CD14-positive monocyte (primary cell): ENCODE results near the gene MAP1LC3A. TPM values are rescaled to one million over a fixed set of nuclear protein-coding genes. Genes with fewer than 3 reads are reported as not detected.

Experiments
- DNase-seq, 3 donors: peaks; one replicate each; pipeline ENCODE4 v3.0.0-alpha.2; 2011 to 2022
- H2AFZ ChIP-seq: 2 replicates; pipeline ENCODE4 v1.6.0; 2012; ENCODE audit warnings: mild to moderate bottlenecking, low read depth, low read length, inconsistent platforms; ENCODE audit not compliant: insufficient read depth, poor library complexity, severe bottlenecking
- H3K27ac ChIP-seq, 2 donors: 1 replicate in 1 of 2; 2 replicates in 1 of 2; pipeline ENCODE4 v1.5.1; 2012 to 2013; ENCODE audit warnings: low read length in 2 of 2, control low read depth in 1 of 2, inconsistent platforms in 1 of 2, low read depth in 1 of 2, mild to moderate bottlenecking in 1 of 2
- H3K27me3 ChIP-seq, 2 donors: one replicate each; pipeline versions ENCODE4 v1.6.0 to v1.6.1; 2011 to 2013; ENCODE audit warnings: low read length in 2 of 2; ENCODE audit not compliant: control insufficient read depth in 2 of 2, insufficient read depth in 2 of 2
- H3K36me3 ChIP-seq, 2 donors: replicated peaks in 1 of 2; 1 replicate in 1 of 2; 2 replicates in 1 of 2; pipeline versions ENCODE4 v1.5.1 to v1.6.1; 2012 to 2013; ENCODE audit warnings: low read length in 2 of 2, control low read depth in 1 of 2, inconsistent platforms in 1 of 2, mild to moderate bottlenecking in 1 of 2; ENCODE audit not compliant: insufficient read depth in 2 of 2, control insufficient read depth in 1 of 2
- H3K4me1 ChIP-seq, 2 donors: 1 replicate in 1 of 2; 2 replicates in 1 of 2; pipeline versions ENCODE4 v1.5.1 to v1.6.1; 2012 to 2013; ENCODE audit warnings: low read length in 2 of 2, control low read depth in 1 of 2, inconsistent platforms in 1 of 2, mild to moderate bottlenecking in 1 of 2, moderate library complexity in 1 of 2; ENCODE audit not compliant: insufficient read depth in 2 of 2, control insufficient read depth in 1 of 2
- H3K4me2 ChIP-seq: replicated peaks from 2 replicates; pipeline ENCODE3; 2012; ENCODE audit warnings: low read length, moderate library complexity, mild to moderate bottlenecking; ENCODE audit not compliant: poor library complexity, severe bottlenecking; ENCODE audit errors: extremely low read depth
- H3K4me3 ChIP-seq, 3 experiments: fragments of 200-600 bp in 1 of 3; sonication (generic) in 1 of 3; replicated peaks in 1 of 3; 1 replicate in 2 of 3; 2 replicates in 1 of 3; pipeline ENCODE4 v1.5.1; 2011 to 2013; ENCODE audit warnings: low read length in 3 of 3, mild to moderate bottlenecking in 3 of 3, control low read depth in 2 of 3, low read depth in 2 of 3, inconsistent platforms in 1 of 3, moderate library complexity in 1 of 3
- H3K79me2 ChIP-seq: 2 replicates; pipeline ENCODE4 v1.6.0; 2012; ENCODE audit warnings: mild to moderate bottlenecking, control low read depth, inconsistent platforms, low read length, moderate library complexity; ENCODE audit not compliant: insufficient read depth
- H3K9ac ChIP-seq: 2 replicates; pipeline ENCODE4 v1.6.0; 2017; ENCODE audit warnings: low read length, mild to moderate bottlenecking; ENCODE audit not compliant: insufficient read depth, poor library complexity, severe bottlenecking
- H3K9me3 ChIP-seq, 2 donors: replicated peaks in 1 of 2; 1 replicate in 1 of 2; 2 replicates in 1 of 2; pipeline versions ENCODE4 v1.5.1 to v1.6.1; 2012 to 2013; ENCODE audit warnings: low read length in 2 of 2, control low read depth in 1 of 2; ENCODE audit not compliant: control insufficient read depth in 1 of 2, insufficient read depth in 1 of 2
- H4K20me1 ChIP-seq: 2 replicates; pipeline ENCODE4 v1.6.0; 2012; ENCODE audit warnings: mild to moderate bottlenecking, low read length, control low read depth, moderate library complexity; ENCODE audit not compliant: insufficient read depth
- H3K27ac Mint-ChIP-seq, 7 donors: one replicate each; pipeline ENCODE4 v1.8.0; 2020; ENCODE audit warnings: mild to moderate bottlenecking in 7 of 7, mixed read lengths in 7 of 7, moderate library complexity in 6 of 7, inconsistent platforms in 2 of 7
- H3K27me3 Mint-ChIP-seq, 3 donors: one replicate each; pipeline ENCODE4 v1.8.0; 2021 to 2022; ENCODE audit warnings: low read depth in 3 of 3, mild to moderate bottlenecking in 3 of 3, mixed read lengths in 3 of 3, moderate library complexity in 3 of 3, inconsistent platforms in 1 of 3
- H3K36me3 Mint-ChIP-seq, 2 donors: one replicate each; pipeline ENCODE4 v1.8.0; 2020; ENCODE audit warnings: mixed read lengths in 2 of 2, inconsistent platforms in 1 of 2, mild to moderate bottlenecking in 1 of 2
- H3K4me1 Mint-ChIP-seq: one replicate; pipeline ENCODE4 v1.8.0; 2020; ENCODE audit warnings: mild to moderate bottlenecking, mixed read lengths
- H3K4me3 Mint-ChIP-seq, 2 donors: one replicate each; pipeline ENCODE4 v1.8.0; 2020; ENCODE audit warnings: mild to moderate bottlenecking in 2 of 2, mixed read lengths in 2 of 2, moderate library complexity in 1 of 2
- H3K9me3 Mint-ChIP-seq, 7 donors: one replicate each; pipeline ENCODE4 v1.8.0; 2020 to 2022; ENCODE audit warnings: mixed read lengths in 7 of 7, mild to moderate bottlenecking in 6 of 7, moderate library complexity in 6 of 7, inconsistent platforms in 2 of 7
- CTCF ChIP-seq: fragments of 200-600 bp; IDR thresholded peaks from one replicate; pipeline ENCODE4 v1.8.0; 2022; ENCODE audit warnings: antibody characterized with exemption, mild to moderate bottlenecking
- WGBS: methylation state at CpG from one replicate; pipeline ENCODE4 v1.1.5; 2013; ENCODE audit warnings: missing lambda C conversion rate; ENCODE audit not compliant: insufficient coverage; 5-methylcytosine and 5-hydroxymethylcytosine counted together
- intact Hi-C, 2 donors: fragments of 100-400 bp; cut with micrococcal nuclease; formaldehyde crosslinking; loops; one replicate each; pipeline versions ENCODE4 v1.15.0 to v1.15.1; 2023
- polyA plus RNA-seq, 3 donors: library from polyadenylated mRNA; depleted of rRNA in 1 of 3; unstranded in 2 of 3; stranded (reverse) in 1 of 3; fragments of 300-500 nt in 2 of 3; fragments of >200 nt in 1 of 3; fragmentation: Illumina TruSeq in 2 of 3; gene quantifications; 1 replicate in 2 of 3; 2 replicates in 1 of 3; pipeline ENCODE4 v1.2.3, GENCODE V29; 2012 to 2021

Gene MAP1LC3A
- polyA plus RNA-seq, 3 donors = 2.5 to 7.7 (median 2.6) TPM

- Histone ChIP-seq H3K9me3 (no peaks in the 10 kb centered on the region), H3K4me1 (no peaks in the 10 kb centered on the region), H3K27ac (no peak overlapping the region), H3K79me2 (no peaks in the 10 kb centered on the region), H2AFZ (no peak overlapping the region), H3K36me3 (peaks cover 15 to 56% of the 10 kb centered on the region in 2 donors), H3K9ac (no peak overlapping the region), H3K4me2 (no peak overlapping the region), H3K4me3 (no peak overlapping the region), H4K20me1 (no peaks in the 10 kb centered on the region), H3K27me3 (no peaks in the 10 kb centered on the region)
- Mint-ChIP-seq H3K4me3 (no peak overlapping the region), H3K4me1 (no peaks in the 10 kb centered on the region), H3K27me3 (peaks cover 0 to 2% (median 0%) of the 10 kb centered on the region in 3 donors), H3K36me3 (peaks cover 16 to 23% of the 10 kb centered on the region in 2 donors), H3K9me3 (no peaks in the 10 kb centered on the region), H3K27ac (no peak overlapping the region)
- intact Hi-C loops = no loop called here
- DNase-seq = no peak
- TF ChIP-seq CTCF = no peak
- 94% methylated on average over 5 of the region's 9 CpGs for WGBS
Observed at GRCh38 chr20:34586488-34587163, 28.1 kb downstream of the MAP1LC3A start.

- intact Hi-C loops = no loop called here
- H3K4me2 ChIP-seq = no peak overlapping the region
- peaks cover 0 to 1% of the 10 kb centered on the region in 2 donors for H3K4me1 ChIP-seq
- H3K27me3 ChIP-seq = no peaks in the 10 kb centered on the region
- H3K9me3 Mint-ChIP-seq = no peaks in the 10 kb centered on the region
- no peak for TF ChIP-seq CTCF
- H3K79me2 ChIP-seq = no peaks in the 10 kb centered on the region
- no peak for DNase-seq
- no peak overlapping the region for H3K4me3 Mint-ChIP-seq
- H3K36me3 Mint-ChIP-seq = peaks cover 1 to 12% of the 10 kb centered on the region in 2 donors
- peaks cover 5% of the 10 kb centered on the region for H3K4me1 Mint-ChIP-seq
- H3K27me3 Mint-ChIP-seq = no peaks in the 10 kb centered on the region
- H3K36me3 ChIP-seq = no peaks in the 10 kb centered on the region
- 95% methylated on average over 5 of the region's 9 CpGs for WGBS
- no peak overlapping the region for H2AFZ ChIP-seq
- no peak overlapping the region for H3K27ac Mint-ChIP-seq
- no peaks in the 10 kb centered on the region for H4K20me1 ChIP-seq
- no peak overlapping the region for H3K9ac ChIP-seq
- H3K4me3 ChIP-seq = no peak overlapping the region
- H3K9me3 ChIP-seq = no peaks in the 10 kb centered on the region
- H3K27ac ChIP-seq = no peak overlapping the region
Observed at GRCh38 chr20:34595377-34596184, 37.1 kb downstream of the MAP1LC3A start.
